WI38 (cell line): ENCODE results near the gene ABTB2.

Experiments
- H3K4me3 ChIP-seq: 2 replicates; pipeline ENCODE4 v1.5.1; 2011; ENCODE audit warnings: low read depth, mild to moderate bottlenecking, control low read depth, low read length
- CTCF ChIP-seq: IDR thresholded peaks from 2 replicates; pipeline ENCODE4 v1.5.1; 2012; ENCODE audit warnings: low read depth, mild to moderate bottlenecking, control low read depth, low read length

Gene ABTB2

DNA sequence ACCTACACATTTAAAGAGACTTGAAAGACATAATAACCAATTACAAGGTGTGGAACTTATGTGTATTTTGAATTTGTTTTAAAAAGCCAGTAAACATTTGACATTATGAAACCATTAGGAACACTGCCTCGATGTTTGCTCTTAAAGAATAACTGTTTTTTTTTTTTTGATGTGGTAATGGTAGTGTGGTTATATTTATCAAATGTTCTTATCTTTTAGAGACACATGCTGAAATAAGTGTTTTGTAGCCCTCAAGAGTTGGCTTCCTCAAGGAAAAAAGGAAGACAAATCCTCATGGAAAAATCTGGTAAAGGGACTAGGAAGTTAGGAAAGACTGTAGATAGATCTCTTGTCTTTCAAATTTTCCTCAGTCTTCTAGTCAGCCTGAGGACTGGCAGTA is 2.2 kb upstream of the ABTB2 start:
- no peak for TF ChIP-seq CTCF
- no peak overlapping the region for H3K4me3 ChIP-seq

GRCh38 chr11:34359548-34359891 is 1.7 kb upstream of the ABTB2 start:
- H3K4me3 ChIP-seq: no peak overlapping the region
- TF ChIP-seq CTCF: no peak

DNA sequence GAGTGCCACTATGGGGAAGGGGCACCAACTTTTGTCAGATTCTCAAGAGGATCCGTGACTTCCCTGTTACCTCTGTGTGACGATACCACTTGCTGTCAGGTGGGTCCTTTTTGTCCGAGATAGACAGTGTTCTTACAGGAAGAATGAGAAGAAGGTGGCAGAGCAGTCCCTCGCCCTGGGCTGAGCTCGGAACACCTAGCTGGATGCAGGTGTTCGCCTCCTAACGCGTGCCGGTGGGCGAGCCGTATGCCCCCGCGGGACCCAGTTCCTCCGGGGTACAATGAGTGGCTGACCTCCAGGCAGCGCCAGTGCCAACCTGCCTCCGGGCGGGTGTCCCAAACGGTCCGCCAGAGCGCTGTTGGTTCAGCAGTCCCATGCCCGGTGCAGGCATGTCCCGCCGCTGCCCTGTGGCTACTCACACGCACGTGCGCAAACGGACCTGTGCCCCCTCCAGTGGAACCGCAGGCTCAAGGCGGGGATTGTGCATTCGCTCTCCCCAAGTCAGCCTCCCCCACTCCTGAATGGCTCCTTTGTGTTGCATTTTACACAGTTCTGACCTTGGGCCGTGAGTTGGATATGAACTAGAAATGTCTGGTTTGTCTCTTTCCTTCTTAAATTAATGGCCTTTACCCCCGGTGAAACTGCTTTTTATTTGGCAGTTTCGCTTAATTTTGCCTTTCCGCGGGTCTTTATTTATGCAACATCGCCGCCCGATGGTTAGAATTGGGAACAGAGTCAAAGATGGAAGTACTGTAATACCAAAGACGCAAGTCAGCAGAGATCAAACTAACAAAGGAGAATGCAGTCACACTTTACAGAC is 1.1 kb upstream of the ABTB2 start:
- peak; percentile 76 for TF ChIP-seq CTCF
- peak overlapping the region; percentile 53 for H3K4me3 ChIP-seq

- no peak for TF ChIP-seq CTCF
- H3K4me3 ChIP-seq: peak overlapping the region; percentile 53
Measured at GRCh38 chr11:34358258-34358727, 483 bp upstream of the ABTB2 start.

- peak overlapping the region; percentile 60 for H3K4me3 ChIP-seq
- 0 out of 2 replicates have a peak, but pooled peaks have one; percentile 9 for TF ChIP-seq CTCF
Measured at GRCh38 chr11:34356913-34357700, 703 bp downstream of the ABTB2 start.

DNA sequence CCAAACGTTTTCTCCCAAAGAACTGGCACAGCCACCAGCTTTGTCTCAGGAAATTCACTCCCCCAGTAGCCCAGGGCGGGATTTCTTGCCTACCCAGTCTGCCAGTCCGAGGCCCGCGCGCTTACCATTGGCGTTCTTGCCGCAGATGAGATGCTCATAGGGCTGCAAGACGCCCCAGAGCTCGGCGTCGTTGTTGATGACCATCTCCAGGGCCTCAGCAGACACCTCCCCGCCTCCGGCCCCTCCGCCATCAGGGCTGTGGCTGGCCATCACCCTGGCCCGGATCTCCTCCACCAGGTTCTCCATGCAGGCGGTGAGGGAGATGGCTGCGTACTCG is 1.3 kb downstream of the ABTB2 start:
- peak overlapping the region; percentile 60 for H3K4me3 ChIP-seq

More for the DNA sequence above, 1.3 kb downstream of the ABTB2 start:
- no peak for TF ChIP-seq CTCF
